HEK293 (cell line): Measurements from ENCODE around the gene HES1.

ENCODE experiments used
- EGR2 ChIP-seq: fragments of 450-650 bp; formaldehyde crosslinking; IDR thresholded peaks from 2 replicates; pipeline ENCODE4 v1.5.1; 2016; ENCODE audit warnings: low read depth, missing biosample characterization, missing genetic modification characterization
- FEZF1 ChIP-seq: fragments of 450-650 bp; formaldehyde crosslinking; IDR thresholded peaks from 2 replicates; pipeline ENCODE4 v1.5.1; 2016; ENCODE audit warnings: missing biosample characterization, missing genetic modification characterization
- GFI1B ChIP-seq: fragments of 450-650 bp; formaldehyde crosslinking; IDR thresholded peaks from 2 replicates; pipeline ENCODE4 v1.5.1; 2016; ENCODE audit warnings: missing biosample characterization, missing genetic modification characterization
- KLF16 ChIP-seq: fragments of 450-650 bp; formaldehyde crosslinking; IDR thresholded peaks from 2 replicates; pipeline ENCODE4 v1.5.1; 2017; ENCODE audit warnings: missing biosample characterization, missing genetic modification characterization
- MYNN ChIP-seq: fragments of 450-650 bp; formaldehyde crosslinking; IDR thresholded peaks from 2 replicates; pipeline ENCODE4 v1.5.1; 2016; ENCODE audit warnings: missing biosample characterization, missing genetic modification characterization, borderline replicate concordance
- OSR2 ChIP-seq: fragments of 450-650 bp; formaldehyde crosslinking; IDR thresholded peaks from 2 replicates; pipeline ENCODE4 v1.5.1; 2016; ENCODE audit warnings: missing biosample characterization, missing genetic modification characterization
- RBAK ChIP-seq: fragments of 450-650 bp; formaldehyde crosslinking; IDR thresholded peaks from 2 replicates; pipeline ENCODE4 v1.5.1; 2016; ENCODE audit warnings: missing biosample characterization, missing genetic modification characterization
- TSHZ1 ChIP-seq: fragments of 450-650 bp; formaldehyde crosslinking; IDR thresholded peaks from 2 replicates; pipeline ENCODE4 v1.5.1; 2016; ENCODE audit warnings: missing biosample characterization, missing genetic modification characterization, borderline replicate concordance
- ZFHX2 ChIP-seq: fragments of 450-650 bp; formaldehyde crosslinking; conservative IDR thresholded peaks from 2 replicates; pipeline ENCODE4 v1.5.1; 2016; ENCODE audit warnings: missing biosample characterization, missing genetic modification characterization
- ZNF10 ChIP-seq: fragments of 450-650 bp; formaldehyde crosslinking; IDR thresholded peaks from 2 replicates; pipeline ENCODE4 v1.5.1; 2017; ENCODE audit warnings: missing biosample characterization, missing genetic modification characterization
- ZNF140 ChIP-seq: fragments of 450-650 bp; formaldehyde crosslinking; IDR thresholded peaks from 2 replicates; pipeline ENCODE4 v1.5.1; 2016; ENCODE audit warnings: missing biosample characterization, missing genetic modification characterization
- ZNF16 ChIP-seq: fragments of 450-650 bp; formaldehyde crosslinking; IDR thresholded peaks from 2 replicates; pipeline ENCODE4 v1.5.1; 2016; ENCODE audit warnings: low read depth, missing biosample characterization, missing genetic modification characterization
- ZNF19 ChIP-seq: fragments of 450-650 bp; formaldehyde crosslinking; IDR thresholded peaks from 2 replicates; pipeline ENCODE4; 2016; ENCODE audit warnings: missing biosample characterization, missing genetic modification characterization, low read depth
- ZNF292 ChIP-seq: fragments of 450-650 bp; formaldehyde crosslinking; IDR thresholded peaks from 2 replicates; pipeline ENCODE4 v1.5.1; 2016; ENCODE audit warnings: low read depth, missing biosample characterization, missing genetic modification characterization, borderline replicate concordance
- ZNF350 ChIP-seq: fragments of 450-650 bp; formaldehyde crosslinking; IDR thresholded peaks from 2 replicates; pipeline ENCODE4 v1.5.0; 2017; ENCODE audit warnings: missing biosample characterization, mild to moderate bottlenecking, missing genetic modification characterization
- ZNF354C ChIP-seq: fragments of 450-650 bp; formaldehyde crosslinking; IDR thresholded peaks from 2 replicates; pipeline ENCODE4 v1.5.1; 2016; ENCODE audit warnings: missing biosample characterization, missing genetic modification characterization, low read depth, borderline replicate concordance
- ZNF362 ChIP-seq: fragments of 450-650 bp; formaldehyde crosslinking; IDR thresholded peaks from 2 replicates; pipeline ENCODE4 v1.5.1; 2016; ENCODE audit warnings: missing biosample characterization, missing genetic modification characterization
- ZNF394 ChIP-seq: fragments of 450-650 bp; formaldehyde crosslinking; IDR thresholded peaks from 2 replicates; pipeline ENCODE4 v1.5.1; 2016; ENCODE audit warnings: missing biosample characterization, missing genetic modification characterization, mild to moderate bottlenecking, moderate library complexity, borderline replicate concordance
- ZNF423 ChIP-seq: fragments of 450-650 bp; formaldehyde crosslinking; IDR thresholded peaks from 2 replicates; pipeline ENCODE4 v1.5.1; 2016; ENCODE audit warnings: missing biosample characterization, missing genetic modification characterization
- ZNF433 ChIP-seq: fragments of 450-650 bp; formaldehyde crosslinking; IDR thresholded peaks from 2 replicates; pipeline ENCODE4 v1.5.1; 2016; ENCODE audit warnings: missing biosample characterization, missing genetic modification characterization, low read depth
- ZNF548 ChIP-seq: fragments of 450-650 bp; formaldehyde crosslinking; IDR thresholded peaks from 2 replicates; pipeline ENCODE4 v1.5.1; 2016; ENCODE audit warnings: missing biosample characterization, missing genetic modification characterization
- ZNF596 ChIP-seq: fragments of 450-650 bp; IDR thresholded peaks from 2 replicates; pipeline ENCODE4 v1.5.0; 2018; ENCODE audit warnings: missing biosample characterization, mild to moderate bottlenecking, missing genetic modification characterization, moderate library complexity
- ZNF629 ChIP-seq: fragments of 450-650 bp; formaldehyde crosslinking; IDR thresholded peaks from 2 replicates; pipeline ENCODE4 v1.5.1; 2017; ENCODE audit warnings: missing biosample characterization, missing genetic modification characterization
- ZNF660 ChIP-seq: fragments of 450-650 bp; IDR thresholded peaks from 2 replicates; pipeline ENCODE4 v1.5.1; 2018; ENCODE audit warnings: missing biosample characterization, mild to moderate bottlenecking, missing genetic modification characterization
- ZNF677 ChIP-seq: fragments of 450-650 bp; IDR thresholded peaks from 2 replicates; pipeline ENCODE4 v1.5.0; 2018; ENCODE audit warnings: missing biosample characterization, mild to moderate bottlenecking, missing genetic modification characterization, moderate library complexity
- TF ChIP-seq, protein P1 (sequence below): fragments of 450-650 bp; formaldehyde crosslinking; IDR thresholded peaks from 2 replicates; pipeline ENCODE4 v1.5.1; 2016; ENCODE audit warnings: missing biosample characterization, missing genetic modification characterization
- TF ChIP-seq, protein P2 (sequence below): fragments of 450-650 bp; IDR thresholded peaks from 2 replicates; pipeline ENCODE4 v1.5.1; 2018; ENCODE audit warnings: missing biosample characterization, missing genetic modification characterization
- TF ChIP-seq, protein P3 (sequence below): fragments of 450-650 bp; formaldehyde crosslinking; IDR thresholded peaks from 2 replicates; pipeline ENCODE4; 2016; ENCODE audit warnings: missing biosample characterization, missing genetic modification characterization
- TF ChIP-seq, protein P4 (sequence below): fragments of 450-650 bp; formaldehyde crosslinking; IDR thresholded peaks from 2 replicates; pipeline ENCODE4 v1.5.0; 2017; ENCODE audit warnings: missing biosample characterization, missing genetic modification characterization, borderline replicate concordance

HES1 gene

DNA sequence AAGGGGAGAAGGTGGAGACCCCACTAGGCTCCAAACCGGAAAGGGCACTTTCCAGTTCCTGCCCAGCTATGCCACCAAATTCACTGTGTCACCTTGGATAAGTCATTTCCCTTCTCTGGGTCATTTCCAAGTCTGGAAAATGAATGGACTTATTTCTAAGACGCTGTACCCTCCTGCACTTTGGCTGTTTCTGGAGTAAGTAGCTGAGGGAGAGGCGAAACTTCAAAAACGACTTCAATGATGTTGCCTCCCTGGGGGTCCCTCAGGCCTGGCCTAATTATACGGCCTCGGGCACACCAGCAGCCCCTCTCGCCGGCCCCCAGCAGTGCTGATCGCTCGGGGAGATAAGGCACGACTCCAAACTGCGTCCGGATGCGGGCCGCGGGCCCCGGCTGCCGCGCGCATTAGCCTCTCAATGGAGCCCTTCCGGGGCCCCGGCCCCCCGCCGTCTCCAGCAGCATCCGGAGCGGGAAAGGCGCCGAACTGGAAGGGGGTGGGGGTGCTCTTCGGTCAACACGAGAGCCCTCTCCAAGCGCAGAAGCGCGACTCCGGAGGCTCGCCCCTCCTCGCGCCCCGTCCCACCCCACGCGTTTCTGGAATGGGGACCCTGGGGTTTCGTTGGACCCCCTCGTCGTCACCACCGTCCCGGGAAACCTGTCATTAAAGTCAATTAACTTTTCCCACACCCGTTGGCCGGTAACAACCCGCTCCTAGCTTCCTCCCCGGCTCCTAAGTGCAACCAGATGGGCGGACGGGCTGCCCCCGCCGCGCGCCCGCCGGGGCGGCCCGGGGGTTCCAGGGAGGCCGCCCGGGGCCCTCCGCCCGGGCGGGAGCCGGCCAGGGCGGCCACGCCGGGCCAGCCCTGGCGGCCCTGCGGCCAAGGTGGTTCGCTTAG is 4.8 kb downstream of the HES1 start (continued):
- no peak for TF ChIP-seq ZNF16 (tag by site-specific recombination)
- no peak for TF ChIP-seq ZNF140 (tag by site-specific recombination)
- peak; percentile 81 for TF ChIP-seq ZNF394 (tag by site-specific recombination)
- peak; percentile 84 for TF ChIP-seq TSHZ1 (tag by site-specific recombination)
- no peak for TF ChIP-seq RBAK (tag by site-specific recombination)
- TF ChIP-seq, protein P1, sequence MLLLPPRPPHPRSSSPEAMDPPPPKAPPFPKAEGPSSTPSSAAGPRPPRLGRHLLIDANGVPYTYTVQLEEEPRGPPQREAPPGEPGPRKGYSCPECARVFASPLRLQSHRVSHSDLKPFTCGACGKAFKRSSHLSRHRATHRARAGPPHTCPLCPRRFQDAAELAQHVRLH: peak; percentile 48; the same call in 1 of the 2 replicates
- TF ChIP-seq ZNF10 (tag by site-specific recombination): peak; percentile 31; the same call in 1 of the 2 replicates
- TF ChIP-seq ZNF596 (tag by site-specific recombination): peak; percentile 89
- peak; percentile 51; the same call in 1 of the 2 replicates for TF ChIP-seq MYNN
- TF ChIP-seq ZNF548 (tag by site-specific recombination): no peak
- TF ChIP-seq ZNF19 (tag by site-specific recombination): no peak
- TF ChIP-seq, protein P2, sequence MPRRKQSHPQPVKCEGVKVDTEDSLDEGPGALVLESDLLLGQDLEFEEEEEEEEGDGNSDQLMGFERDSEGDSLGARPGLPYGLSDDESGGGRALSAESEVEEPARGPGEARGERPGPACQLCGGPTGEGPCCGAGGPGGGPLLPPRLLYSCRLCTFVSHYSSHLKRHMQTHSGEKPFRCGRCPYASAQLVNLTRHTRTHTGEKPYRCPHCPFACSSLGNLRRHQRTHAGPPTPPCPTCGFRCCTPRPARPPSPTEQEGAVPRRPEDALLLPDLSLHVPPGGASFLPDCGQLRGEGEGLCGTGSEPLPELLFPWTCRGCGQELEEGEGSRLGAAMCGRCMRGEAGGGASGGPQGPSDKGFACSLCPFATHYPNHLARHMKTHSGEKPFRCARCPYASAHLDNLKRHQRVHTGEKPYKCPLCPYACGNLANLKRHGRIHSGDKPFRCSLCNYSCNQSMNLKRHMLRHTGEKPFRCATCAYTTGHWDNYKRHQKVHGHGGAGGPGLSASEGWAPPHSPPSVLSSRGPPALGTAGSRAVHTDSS (tag by site-specific recombination): peak; percentile 23; the same call in 1 of the 2 replicates
- peak; percentile 80; the same call in 1 of the 2 replicates for TF ChIP-seq ZNF660 (tag by site-specific recombination)
- TF ChIP-seq ZNF677 (tag by site-specific recombination): no peak
- no peak for TF ChIP-seq ZNF292 (tag by site-specific recombination)
- TF ChIP-seq GFI1B (tag by site-specific recombination): peak; percentile 83
- TF ChIP-seq KLF16: peak; percentile 32
- TF ChIP-seq ZNF362: no peak
- TF ChIP-seq ZNF433 (tag by site-specific recombination): no peak
- TF ChIP-seq, protein P3, sequence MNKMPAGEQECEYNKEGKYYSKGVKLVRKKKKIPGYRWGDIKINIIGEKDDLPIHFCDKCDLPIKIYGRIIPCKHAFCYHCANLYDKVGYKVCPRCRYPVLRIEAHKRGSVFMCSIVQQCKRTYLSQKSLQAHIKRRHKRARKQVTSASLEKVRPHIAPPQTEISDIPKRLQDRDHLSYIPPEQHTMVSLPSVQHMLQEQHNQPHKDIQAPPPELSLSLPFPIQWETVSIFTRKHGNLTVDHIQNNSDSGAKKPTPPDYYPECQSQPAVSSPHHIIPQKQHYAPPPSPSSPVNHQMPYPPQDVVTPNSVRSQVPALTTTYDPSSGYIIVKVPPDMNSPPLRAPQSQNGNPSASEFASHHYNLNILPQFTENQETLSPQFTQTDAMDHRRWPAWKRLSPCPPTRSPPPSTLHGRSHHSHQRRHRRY (tag by site-specific recombination): no peak; the same call in none of the 2 replicates
- no peak for TF ChIP-seq ZNF354C (tag by site-specific recombination)
- TF ChIP-seq ZFHX2 (tag by site-specific recombination): peak; percentile 75
- TF ChIP-seq, protein P4, sequence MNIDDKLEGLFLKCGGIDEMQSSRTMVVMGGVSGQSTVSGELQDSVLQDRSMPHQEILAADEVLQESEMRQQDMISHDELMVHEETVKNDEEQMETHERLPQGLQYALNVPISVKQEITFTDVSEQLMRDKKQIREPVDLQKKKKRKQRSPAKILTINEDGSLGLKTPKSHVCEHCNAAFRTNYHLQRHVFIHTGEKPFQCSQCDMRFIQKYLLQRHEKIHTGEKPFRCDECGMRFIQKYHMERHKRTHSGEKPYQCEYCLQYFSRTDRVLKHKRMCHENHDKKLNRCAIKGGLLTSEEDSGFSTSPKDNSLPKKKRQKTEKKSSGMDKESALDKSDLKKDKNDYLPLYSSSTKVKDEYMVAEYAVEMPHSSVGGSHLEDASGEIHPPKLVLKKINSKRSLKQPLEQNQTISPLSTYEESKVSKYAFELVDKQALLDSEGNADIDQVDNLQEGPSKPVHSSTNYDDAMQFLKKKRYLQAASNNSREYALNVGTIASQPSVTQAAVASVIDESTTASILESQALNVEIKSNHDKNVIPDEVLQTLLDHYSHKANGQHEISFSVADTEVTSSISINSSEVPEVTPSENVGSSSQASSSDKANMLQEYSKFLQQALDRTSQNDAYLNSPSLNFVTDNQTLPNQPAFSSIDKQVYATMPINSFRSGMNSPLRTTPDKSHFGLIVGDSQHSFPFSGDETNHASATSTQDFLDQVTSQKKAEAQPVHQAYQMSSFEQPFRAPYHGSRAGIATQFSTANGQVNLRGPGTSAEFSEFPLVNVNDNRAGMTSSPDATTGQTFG (tag by site-specific recombination): no peak
- TF ChIP-seq EGR2: no peak
- peak; percentile 89 for TF ChIP-seq FEZF1
- peak; percentile 97; the same call in 1 of the 2 replicates for TF ChIP-seq ZNF423 (tag by site-specific recombination)
- TF ChIP-seq ZNF350: no peak
- TF ChIP-seq OSR2 (tag by site-specific recombination): peak; percentile 94
- peak; percentile 83 for TF ChIP-seq ZNF629
